ENCODE data around the gene STK32A. TPM values are rescaled to one million over a fixed set of nuclear protein-coding genes. Genes with fewer than 3 reads are reported as not detected.

The STK32A gene
- total and polyA plus RNA-seq, 9 of the 15 experiments (the other 6 are each of a cell fraction or from before 2014, with no cell fraction given): not detected

DNA sequence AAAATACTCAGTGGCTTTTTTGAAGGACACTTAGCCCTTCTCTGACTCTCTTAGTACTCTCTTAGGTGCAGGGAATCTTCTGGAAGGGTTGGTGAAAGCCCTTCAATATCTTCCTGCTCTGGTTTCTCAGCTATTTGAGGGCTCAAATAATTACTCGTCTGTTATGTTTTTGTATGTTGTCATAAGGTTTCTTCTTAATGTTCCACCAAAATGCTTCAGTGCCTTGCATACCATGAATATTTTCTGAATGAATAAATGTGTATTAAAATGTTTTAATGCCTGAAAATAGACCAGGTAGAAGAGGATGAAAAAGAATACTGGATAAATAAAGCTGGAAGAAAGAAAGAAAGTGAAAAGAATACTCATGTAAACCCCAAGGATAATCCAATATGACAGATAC, 124.3 kb downstream of the STK32A start:
- POLR2A ChIA-PET: interaction anchor here (0.5 kb wide), 1 partner anchor 1248 kb away, joined by 3 read pairs; no protein-coding TSS in a partner anchor
- no peaks in the 10 kb centered on the region for H4K20me1 ChIP-seq (replicated peaks; ENCODE audit: control insufficient read depth, insufficient read depth, low read length)
- no peaks in the 10 kb centered on the region for H3K27me3 ChIP-seq (ENCODE audit: control insufficient read depth in 2 of 2, insufficient read depth in 2 of 2, low read length in 2 of 2)
- H2AFZ ChIP-seq (ENCODE audit: low read depth, low read length): no peak overlapping the region
- H3K4me1 ChIP-seq (replicated peaks in 1 of 2; ENCODE audit: control insufficient read depth in 2 of 2, insufficient read depth in 2 of 2, low read length in 2 of 2): no peaks in the 10 kb centered on the region
- no peak overlapping the region for H3K27ac ChIP-seq (ENCODE audit: extremely low read depth, low read depth, low read length)
- intact Hi-C loops (cut with micrococcal nuclease): no loop called here
- no peaks in the 10 kb centered on the region for H3K79me2 ChIP-seq (ENCODE audit: control insufficient read depth, insufficient read depth, low read length)
- no peaks in the 10 kb centered on the region for H3K9me1 ChIP-seq (ENCODE audit: control insufficient read depth, insufficient read depth, low read length)
- in situ Hi-C loops (cut with MboI): no loop called here
- no peaks in the 10 kb centered on the region for H3K9me3 ChIP-seq (replicated peaks; ENCODE audit: control insufficient read depth, insufficient read depth, low read depth, low read length)
- H3K4me3 ChIP-seq: no peak overlapping the region
- ATAC-seq (no peak), DNase-seq (ENCODE audit: extremely low read depth in 1 of 4, low spot score in 3 of 4) (no peak), FAIRE-seq (no peak)
- no peak overlapping the region for H3K9ac ChIP-seq (ENCODE audit: insufficient read depth in 1 of 2, low read depth in 2 of 2, low read length in 2 of 2)
- no TSS peak for BruUV-seq (replicated peaks)
- TF ChIP-seq HIVEP1 (CRISPR knock-in tag; IDR thresholded peaks at IDR 0.05) (no peak), SIRT6 (IDR thresholded peaks at IDR 0.05; ENCODE audit: low read depth, low read length) (no peak), KLF13 (tag; IDR thresholded peaks at IDR 0.05; ENCODE audit: borderline replicate concordance, low read depth) (no peak), CAMTA2 (CRISPR knock-in tag; conservative IDR thresholded peaks at IDR 0.05) (no peak), ZNF830 (CRISPR knock-in tag; IDR thresholded peaks at IDR 0.05) (no peak), JUNB (CRISPR knock-in tag; conservative IDR thresholded peaks at IDR 0.05) (no peak), FOXJ3 (CRISPR knock-in tag; IDR thresholded peaks at IDR 0.05) (no peak), ZNF347 (CRISPR knock-in tag; IDR thresholded peaks at IDR 0.05; ENCODE audit: low read depth) (no peak), RBBP5 (IDR thresholded peaks at IDR 0.05; ENCODE audit: borderline replicate concordance, insufficient read depth, low read length, poor library complexity, severe bottlenecking) (no peak), CSDE1 (IDR thresholded peaks at IDR 0.05) (no peak), ZNF282 (CRISPR knock-in tag; IDR thresholded peaks at IDR 0.05) (no peak), ZBED1 (IDR thresholded peaks at IDR 0.05) (no peak), TCF7 (IDR thresholded peaks at IDR 0.05; ENCODE audit: borderline replicate concordance) (no peak), ZBTB1 (CRISPR knock-in tag; IDR thresholded peaks at IDR 0.05; ENCODE audit: borderline replicate concordance, low read depth) (no peak), NEUROD1 (IDR thresholded peaks at IDR 0.05; ENCODE audit: borderline replicate concordance, low read depth, low read length, partially characterized antibody) (no peak), MAFG (tag; conservative IDR thresholded peaks at IDR 0.05) (no peak), BCOR (IDR thresholded peaks at IDR 0.05) (no peak)
- TF ChIP-seq, protein P1, sequence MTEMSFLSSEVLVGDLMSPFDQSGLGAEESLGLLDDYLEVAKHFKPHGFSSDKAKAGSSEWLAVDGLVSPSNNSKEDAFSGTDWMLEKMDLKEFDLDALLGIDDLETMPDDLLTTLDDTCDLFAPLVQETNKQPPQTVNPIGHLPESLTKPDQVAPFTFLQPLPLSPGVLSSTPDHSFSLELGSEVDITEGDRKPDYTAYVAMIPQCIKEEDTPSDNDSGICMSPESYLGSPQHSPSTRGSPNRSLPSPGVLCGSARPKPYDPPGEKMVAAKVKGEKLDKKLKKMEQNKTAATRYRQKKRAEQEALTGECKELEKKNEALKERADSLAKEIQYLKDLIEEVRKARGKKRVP (CRISPR knock-in tag; IDR thresholded peaks at IDR 0.05): no peak
- TF ChIP-seq, protein P2, sequence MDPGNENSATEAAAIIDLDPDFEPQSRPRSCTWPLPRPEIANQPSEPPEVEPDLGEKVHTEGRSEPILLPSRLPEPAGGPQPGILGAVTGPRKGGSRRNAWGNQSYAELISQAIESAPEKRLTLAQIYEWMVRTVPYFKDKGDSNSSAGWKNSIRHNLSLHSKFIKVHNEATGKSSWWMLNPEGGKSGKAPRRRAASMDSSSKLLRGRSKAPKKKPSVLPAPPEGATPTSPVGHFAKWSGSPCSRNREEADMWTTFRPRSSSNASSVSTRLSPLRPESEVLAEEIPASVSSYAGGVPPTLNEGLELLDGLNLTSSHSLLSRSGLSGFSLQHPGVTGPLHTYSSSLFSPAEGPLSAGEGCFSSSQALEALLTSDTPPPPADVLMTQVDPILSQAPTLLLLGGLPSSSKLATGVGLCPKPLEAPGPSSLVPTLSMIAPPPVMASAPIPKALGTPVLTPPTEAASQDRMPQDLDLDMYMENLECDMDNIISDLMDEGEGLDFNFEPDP (CRISPR knock-in tag; IDR thresholded peaks at IDR 0.05): no peak
- TF ChIP-seq, protein P3, sequence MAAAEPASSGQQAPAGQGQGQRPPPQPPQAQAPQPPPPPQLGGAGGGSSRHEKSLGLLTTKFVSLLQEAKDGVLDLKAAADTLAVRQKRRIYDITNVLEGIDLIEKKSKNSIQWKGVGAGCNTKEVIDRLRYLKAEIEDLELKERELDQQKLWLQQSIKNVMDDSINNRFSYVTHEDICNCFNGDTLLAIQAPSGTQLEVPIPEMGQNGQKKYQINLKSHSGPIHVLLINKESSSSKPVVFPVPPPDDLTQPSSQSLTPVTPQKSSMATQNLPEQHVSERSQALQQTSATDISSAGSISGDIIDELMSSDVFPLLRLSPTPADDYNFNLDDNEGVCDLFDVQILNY (CRISPR knock-in tag; IDR thresholded peaks at IDR 0.05): no peak
- CTCF ChIA-PET (ENCODE audit: low intra/inter-chr PET ratio): no interaction called here
- H3K4me2 ChIP-seq (ENCODE audit: insufficient read depth, low read length): no peak overlapping the region
- H3K36me3 ChIP-seq (ENCODE audit: control insufficient read depth, insufficient read depth, low read length): no peaks in the 10 kb centered on the region
- WGBS (ENCODE audit: insufficient coverage, low coverage, missing lambda C conversion rate): 0% methylated on average over 1 of the region's 1 CpG
